Measurements from ENCODE around the gene PGK1.

PGK1 gene

GRCh38 chrX:78104447-78105176 lies 564 bp downstream of the PGK1 start:
- in situ Hi-C loops (cut with MboI; ENCODE audit: low sequenced_read_pairs, unreplicated experiment) = no loop called here
- no peak for TF ChIP-seq CTCF (IDR thresholded peaks at IDR 0.05; ENCODE audit: borderline replicate concordance, control extremely low read depth, extremely low read depth, insufficient read depth, missing control alignments)
- peak; percentile 27 for DNase-seq (ENCODE audit: low spot score)

- no peak for TF ChIP-seq CTCF (IDR thresholded peaks at IDR 0.05; ENCODE audit: borderline replicate concordance, control extremely low read depth, extremely low read depth, insufficient read depth, missing control alignments)
- no peak for DNase-seq (ENCODE audit: low spot score)
- in situ Hi-C loops (cut with MboI; ENCODE audit: low sequenced_read_pairs, unreplicated experiment) = no loop called here
These were observed 2.0 kb downstream of the PGK1 start for GRCh38 chrX:78105944-78106650.

GRCh38 chrX:78106651-78106986 lies 2.6 kb downstream of the PGK1 start:
- no peak for DNase-seq (ENCODE audit: low spot score)
- in situ Hi-C loops (cut with MboI; ENCODE audit: low sequenced_read_pairs, unreplicated experiment) = no loop called here
- TF ChIP-seq CTCF (IDR thresholded peaks at IDR 0.05; ENCODE audit: borderline replicate concordance, control extremely low read depth, extremely low read depth, insufficient read depth, missing control alignments) = no peak

- no peak for TF ChIP-seq CTCF (IDR thresholded peaks at IDR 0.05; ENCODE audit: borderline replicate concordance, control extremely low read depth, extremely low read depth, insufficient read depth, missing control alignments)
- in situ Hi-C loops (cut with MboI; ENCODE audit: low sequenced_read_pairs, unreplicated experiment) = no loop called here
- no peak for DNase-seq (ENCODE audit: low spot score)
These were observed 5.4 kb downstream of the PGK1 start for GRCh38 chrX:78109458-78109857.

GRCh38 chrX:78111140-78111931 lies 7.3 kb downstream of the PGK1 start:
- no peak for DNase-seq (ENCODE audit: low spot score)
- no peak for TF ChIP-seq CTCF (IDR thresholded peaks at IDR 0.05; ENCODE audit: borderline replicate concordance, control extremely low read depth, extremely low read depth, insufficient read depth, missing control alignments)
- in situ Hi-C loops (cut with MboI; ENCODE audit: low sequenced_read_pairs, unreplicated experiment) = no loop called here

GRCh38 chrX:78116365-78116764 lies 12.3 kb downstream of the PGK1 start:
- DNase-seq (ENCODE audit: low spot score) = no peak
- TF ChIP-seq CTCF (IDR thresholded peaks at IDR 0.05; ENCODE audit: borderline replicate concordance, control extremely low read depth, extremely low read depth, insufficient read depth, missing control alignments) = no peak
- in situ Hi-C loops (cut with MboI; ENCODE audit: low sequenced_read_pairs, unreplicated experiment) = no loop called here

Measured in GM13976 (cell line).